Measurements from ENCODE around the gene NADSYN1. TPM values are rescaled to one million over a fixed set of nuclear protein-coding genes. Genes with fewer than 3 reads are reported as not detected.

The NADSYN1 gene
- total and polyA plus RNA-seq, 2 experiments from 2014 or later: 42.0 to 50.4 TPM

GRCh38 chr11:71486320-71486719, 33.3 kb downstream of the NADSYN1 start:
- TF ChIP-seq EZH2phosphoT487 (IDR thresholded peaks at IDR 0.05; ENCODE audit: insufficient read depth, low read depth): no peak
- TF ChIP-seq EZH2 (IDR thresholded peaks at IDR 0.05; ENCODE audit: insufficient read depth, poor library complexity, severe bottlenecking): no peak
- Histone ChIP-seq H3K27me3 (replicated peaks; ENCODE audit: insufficient read depth) (no peaks in the 10 kb centered on the region), H3K4me1 (ENCODE audit: insufficient read depth) (no peaks in the 10 kb centered on the region), H3K79me2 (ENCODE audit: insufficient read depth) (no peaks in the 10 kb centered on the region), H3K36me3 (ENCODE audit: low read depth) (peaks cover 13% of the 10 kb centered on the region; the same call in 1 of the 2 replicates), H3K9me3 (ENCODE audit: low read depth) (no peaks in the 10 kb centered on the region), H3K27ac (no peak overlapping the region), H4K20me1 (ENCODE audit: insufficient read depth) (no peaks in the 10 kb centered on the region), H3K9me2 (ENCODE audit: insufficient read depth) (no peaks in the 10 kb centered on the region), H3F3A (ENCODE audit: insufficient read depth) (no peaks in the 10 kb centered on the region), H3K4me3 (no peak overlapping the region), H3K4me2 (ENCODE audit: unreplicated experiment) (no peak overlapping the region), H3K9ac (no peak overlapping the region), H2AFZ (no peak overlapping the region)
- 93 to 100% methylated on average over 1 of the region's 1 CpG for WGBS, 2 experiments (ENCODE audit: low coverage in 1 of 2, low lambda C conversion rate in 2 of 2, missing lambda C conversion rate in 2 of 2)
- in situ Hi-C loops (cut with MboI): no loop called here
- no peak for DNase-seq

- Histone ChIP-seq H3K36me3 (ENCODE audit: low read depth) (peaks cover 5% of the 10 kb centered on the region; the same call in 1 of the 2 replicates), H2AFZ (no peak overlapping the region), H3K27me3 (replicated peaks; ENCODE audit: insufficient read depth) (no peaks in the 10 kb centered on the region), H3K79me2 (ENCODE audit: insufficient read depth) (no peaks in the 10 kb centered on the region), H3K4me2 (ENCODE audit: unreplicated experiment) (no peak overlapping the region), H3K4me3 (no peak overlapping the region), H3K4me1 (ENCODE audit: insufficient read depth) (no peaks in the 10 kb centered on the region), H3K9me2 (ENCODE audit: insufficient read depth) (no peaks in the 10 kb centered on the region), H3K27ac (no peak overlapping the region), H3K9ac (no peak overlapping the region), H3F3A (ENCODE audit: insufficient read depth) (no peaks in the 10 kb centered on the region), H4K20me1 (ENCODE audit: insufficient read depth) (no peaks in the 10 kb centered on the region), H3K9me3 (ENCODE audit: low read depth) (no peaks in the 10 kb centered on the region)
- TF ChIP-seq EZH2 (IDR thresholded peaks at IDR 0.05; ENCODE audit: insufficient read depth, poor library complexity, severe bottlenecking) (no peak), EZH2phosphoT487 (IDR thresholded peaks at IDR 0.05; ENCODE audit: insufficient read depth, low read depth) (no peak)
- 81 to 86% methylated on average over 6 of the region's 6 CpGs for WGBS, 2 experiments (ENCODE audit: low coverage in 1 of 2, low lambda C conversion rate in 2 of 2, missing lambda C conversion rate in 2 of 2)
- in situ Hi-C loops (cut with MboI): no loop called here
- DNase-seq: no peak
Observed at GRCh38 chr11:71488681-71489270, 35.8 kb downstream of the NADSYN1 start.

- no peak for DNase-seq
- Histone ChIP-seq H3K36me3 (ENCODE audit: low read depth) (peaks cover 5% of the 10 kb centered on the region; the same call in 1 of the 2 replicates), H3K27ac (no peak overlapping the region), H3F3A (ENCODE audit: insufficient read depth) (no peaks in the 10 kb centered on the region), H3K79me2 (ENCODE audit: insufficient read depth) (no peaks in the 10 kb centered on the region), H4K20me1 (ENCODE audit: insufficient read depth) (no peaks in the 10 kb centered on the region), H3K9me3 (ENCODE audit: low read depth) (no peaks in the 10 kb centered on the region), H2AFZ (no peak overlapping the region), H3K4me3 (no peak overlapping the region), H3K9ac (no peak overlapping the region), H3K4me1 (ENCODE audit: insufficient read depth) (no peaks in the 10 kb centered on the region), H3K9me2 (ENCODE audit: insufficient read depth) (no peaks in the 10 kb centered on the region), H3K4me2 (ENCODE audit: unreplicated experiment) (no peak overlapping the region), H3K27me3 (replicated peaks; ENCODE audit: insufficient read depth) (no peaks in the 10 kb centered on the region)
- WGBS, 2 experiments (ENCODE audit: low coverage in 1 of 2, low lambda C conversion rate in 2 of 2, missing lambda C conversion rate in 2 of 2): 87 to 91% methylated on average over 15 of the region's 15 CpGs
- TF ChIP-seq EZH2 (IDR thresholded peaks at IDR 0.05; ENCODE audit: insufficient read depth, poor library complexity, severe bottlenecking): no peak
- no peak for TF ChIP-seq EZH2phosphoT487 (IDR thresholded peaks at IDR 0.05; ENCODE audit: insufficient read depth, low read depth)
- in situ Hi-C loops (cut with MboI): no loop called here
Observed at GRCh38 chr11:71489311-71490043, 36.5 kb downstream of the NADSYN1 start.

GRCh38 chr11:71490044-71490730, 37.2 kb downstream of the NADSYN1 start:
- Histone ChIP-seq H3K27ac (no peak overlapping the region), H4K20me1 (ENCODE audit: insufficient read depth) (no peaks in the 10 kb centered on the region), H3K9me3 (ENCODE audit: low read depth) (no peaks in the 10 kb centered on the region), H3K27me3 (replicated peaks; ENCODE audit: insufficient read depth) (no peaks in the 10 kb centered on the region), H3F3A (ENCODE audit: insufficient read depth) (no peaks in the 10 kb centered on the region), H3K36me3 (ENCODE audit: low read depth) (peaks cover 5% of the 10 kb centered on the region; the same call in 1 of the 2 replicates), H3K4me1 (ENCODE audit: insufficient read depth) (no peaks in the 10 kb centered on the region), H3K79me2 (ENCODE audit: insufficient read depth) (no peaks in the 10 kb centered on the region), H3K4me3 (no peak overlapping the region), H3K4me2 (ENCODE audit: unreplicated experiment) (no peak overlapping the region), H3K9ac (no peak overlapping the region), H2AFZ (no peak overlapping the region), H3K9me2 (ENCODE audit: insufficient read depth) (no peaks in the 10 kb centered on the region)
- DNase-seq: no peak
- TF ChIP-seq EZH2 (IDR thresholded peaks at IDR 0.05; ENCODE audit: insufficient read depth, poor library complexity, severe bottlenecking) (no peak), EZH2phosphoT487 (IDR thresholded peaks at IDR 0.05; ENCODE audit: insufficient read depth, low read depth) (no peak)
- in situ Hi-C loops (cut with MboI): no loop called here
- 96 to 97% methylated on average over 23 of the region's 23 CpGs for whole genome bisulfite sequencing, 2 experiments (ENCODE audit: low coverage in 1 of 2, low lambda C conversion rate in 2 of 2, missing lambda C conversion rate in 2 of 2)
